NCI-H1417 treated with DMSO at 0.1 percent for 48 hours (cell line): ENCODE results near the gene TAPT1.

ENCODE experiments used
- DNase-seq: peaks from one replicate; lab custom pipeline; 2025; lab: John Stamatoyannopoulos, UW

The TAPT1 gene

DNA sequence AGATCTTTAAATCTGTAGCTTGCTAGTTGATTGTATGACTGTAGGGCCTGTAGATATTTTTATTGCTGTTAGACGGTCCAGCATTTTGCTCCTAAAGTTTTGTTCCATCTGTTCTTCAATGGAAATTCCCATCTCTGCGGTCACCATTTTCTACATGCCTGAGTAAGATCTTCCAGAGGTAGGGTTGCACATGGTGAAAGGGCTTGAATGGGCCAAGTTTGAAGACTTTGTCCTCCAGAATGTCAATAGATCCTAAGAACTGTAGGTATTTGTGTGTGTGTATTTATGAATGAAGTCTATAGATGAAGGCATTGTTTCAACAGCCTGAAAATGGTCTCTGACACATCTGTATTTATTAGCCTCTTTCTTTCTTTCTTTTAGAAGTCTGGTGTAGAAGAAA lies 22.3 kb upstream of the TAPT1 start:
- DNase-seq, result no peak

DNA sequence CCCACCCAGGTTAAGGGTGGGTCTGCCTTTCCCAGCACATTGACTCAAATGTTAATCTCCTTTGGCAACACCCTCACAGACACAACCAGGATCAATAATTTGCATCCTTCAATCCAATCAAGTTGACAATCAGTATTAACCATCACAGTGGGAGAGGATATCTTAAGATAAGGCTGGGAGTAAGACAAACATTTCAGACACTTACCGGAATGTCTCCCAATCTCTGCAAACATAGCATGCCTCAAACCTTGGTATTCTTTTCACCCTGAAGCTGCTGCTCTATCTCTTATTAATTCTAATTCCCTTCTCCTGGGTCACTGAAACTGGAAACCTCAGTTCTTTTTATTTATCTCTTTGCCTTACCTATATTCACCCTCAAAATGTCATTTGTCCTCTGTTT lies 19.0 kb upstream of the TAPT1 start:
- no peak for DNase-seq

DNA sequence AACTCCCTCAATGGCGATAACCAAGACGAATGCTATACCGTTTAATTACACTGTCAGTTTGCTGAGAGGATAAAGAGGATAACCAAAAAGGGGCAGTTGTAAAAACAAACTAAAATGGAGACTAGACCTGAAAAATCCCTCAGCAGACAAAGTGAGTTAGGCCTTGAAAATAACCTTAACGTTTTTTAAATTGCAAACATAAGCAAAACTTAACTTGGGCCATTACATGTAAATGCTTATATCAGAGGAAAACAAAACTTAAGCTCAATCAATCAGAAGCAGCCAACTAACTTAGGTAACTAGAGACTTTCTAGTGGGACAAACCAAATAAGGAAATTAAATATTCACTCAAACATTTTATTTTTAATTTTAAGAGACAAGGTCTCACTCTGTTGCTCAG lies 17.0 kb upstream of the TAPT1 start:
- DNase-seq, result no peak

DNA sequence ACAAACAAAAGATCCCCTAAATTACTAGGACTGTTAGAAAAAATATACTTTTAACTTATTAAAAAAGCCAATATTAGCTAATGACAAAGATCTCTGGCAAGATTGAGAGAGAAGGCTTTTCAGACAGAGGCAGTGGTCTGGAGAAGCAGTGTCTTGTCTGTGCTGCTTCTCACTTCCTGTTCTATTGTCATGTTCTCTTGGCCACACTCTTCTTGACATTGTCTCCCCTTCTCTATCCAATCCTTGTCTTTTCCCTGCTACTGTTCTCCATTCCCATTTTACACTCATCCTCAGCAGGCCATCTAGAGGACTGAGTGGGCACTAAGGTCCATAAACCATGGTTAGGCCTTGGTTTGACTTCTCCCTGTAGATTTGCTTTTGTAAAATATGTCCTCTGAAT lies 14.0 kb upstream of the TAPT1 start:
- no peak for DNase-seq

DNA sequence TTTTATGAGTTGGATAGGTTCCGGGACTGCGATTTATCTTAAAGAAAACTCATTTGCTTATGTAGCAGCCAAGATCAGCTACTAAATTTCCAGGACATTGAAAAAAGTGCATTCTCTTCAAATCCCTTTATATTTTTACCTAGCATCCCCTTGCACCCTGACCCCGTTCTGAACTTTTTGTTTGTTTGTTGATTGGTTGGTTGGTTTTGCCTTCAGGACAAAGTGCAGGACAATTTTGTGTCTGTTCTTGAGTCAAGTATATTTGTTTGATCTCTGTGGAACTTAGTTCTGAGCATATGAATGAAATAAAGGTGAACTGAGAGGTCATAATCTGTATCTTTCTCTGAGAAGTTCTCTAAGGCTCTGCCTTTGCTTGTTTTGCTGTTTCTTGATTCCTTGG lies 12.8 kb upstream of the TAPT1 start:
- no peak for DNase-seq

DNA sequence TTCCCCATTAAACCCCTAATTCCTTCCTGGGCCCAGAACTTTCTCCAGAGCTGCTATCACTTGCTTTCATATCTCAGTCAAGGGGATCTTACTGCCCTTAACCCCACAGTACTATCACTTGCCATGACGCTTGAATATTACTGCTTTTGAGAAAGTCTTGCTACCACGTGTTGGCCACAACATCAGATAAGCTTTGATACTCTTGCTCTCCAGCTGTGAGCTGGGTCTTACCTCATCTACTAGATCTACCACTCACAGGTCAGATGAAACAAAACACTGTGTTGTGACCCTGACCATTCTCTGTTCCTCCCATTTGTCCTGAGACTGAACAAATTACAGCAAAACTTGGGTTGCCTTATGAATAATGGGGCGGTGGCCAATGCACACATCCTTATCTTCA lies 12.1 kb upstream of the TAPT1 start:
- no peak for DNase-seq

DNA sequence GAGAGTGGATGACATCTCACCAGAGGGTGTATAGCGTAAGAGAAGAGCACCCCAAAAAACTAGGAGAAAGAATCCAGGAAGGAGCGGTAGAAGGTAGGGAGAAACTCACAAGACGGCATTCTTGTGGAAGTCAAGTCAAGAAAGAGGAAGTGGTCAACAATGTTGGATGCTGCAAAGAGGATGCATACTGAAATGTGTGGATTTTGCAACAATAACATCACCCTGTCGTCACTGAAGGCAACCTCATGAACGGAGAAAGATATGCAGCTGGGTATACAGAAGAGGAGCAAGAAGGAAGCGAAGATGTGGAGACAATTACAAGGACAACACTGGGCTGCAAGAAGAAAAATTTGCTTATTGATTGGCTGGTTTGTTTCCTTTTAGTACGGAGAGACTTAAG lies 11.4 kb upstream of the TAPT1 start:
- DNase-seq, result no peak

GRCh38 chr4:16236402-16237023 lies 10.2 kb upstream of the TAPT1 start:
- DNase-seq, result no peak

DNA sequence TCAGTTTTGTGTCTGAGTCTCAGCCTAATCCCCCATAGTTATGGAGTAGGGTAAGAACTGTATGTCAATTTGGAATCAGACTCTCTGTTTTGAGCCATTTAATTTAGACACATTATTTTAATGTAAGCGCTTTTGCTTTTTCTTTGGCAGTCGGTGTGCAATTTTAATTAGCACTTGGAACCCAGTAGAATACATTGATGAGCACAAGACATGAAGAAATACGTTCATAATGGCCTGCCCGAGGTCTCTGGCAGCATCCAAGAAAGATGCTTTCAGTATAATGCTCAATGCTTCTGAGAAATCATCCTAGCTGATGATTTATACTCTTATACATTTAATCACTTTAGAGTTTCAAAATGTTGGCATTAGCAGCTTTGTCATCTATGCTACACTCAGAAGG lies 8.9 kb upstream of the TAPT1 start:
- DNase-seq, result no peak

DNA sequence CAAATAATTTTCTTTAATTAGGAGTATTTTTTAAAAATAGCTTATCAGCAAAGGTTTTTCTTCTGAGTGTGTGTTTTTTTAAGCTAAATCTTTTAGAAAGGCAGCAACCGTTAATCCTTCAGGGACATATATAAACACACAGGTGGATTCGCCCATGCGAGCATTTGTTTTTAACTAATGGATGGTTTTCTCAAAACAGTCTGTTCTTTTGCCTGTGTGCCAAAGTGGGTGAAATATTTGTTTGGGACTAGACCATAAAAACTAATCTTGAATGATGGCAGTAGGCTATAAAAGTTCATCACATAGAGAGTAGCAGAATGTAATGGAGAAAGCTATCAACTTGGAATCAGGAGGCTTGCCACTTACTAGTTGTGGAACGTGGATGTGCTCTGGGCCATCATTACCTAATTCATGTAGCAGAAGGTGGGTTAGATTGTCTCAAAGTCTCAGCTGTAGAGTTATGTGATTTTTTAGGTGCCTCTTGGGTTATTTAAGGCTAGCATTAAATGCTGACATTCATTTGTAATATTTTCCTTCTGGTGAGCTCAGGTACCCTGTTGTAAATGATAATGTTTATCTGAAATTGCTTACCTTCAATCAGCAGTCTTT lies 7.4 kb upstream of the TAPT1 start:
- no peak for DNase-seq

GRCh38 chr4:16231570-16232245 lies 5.4 kb upstream of the TAPT1 start:
- no peak for DNase-seq

DNA sequence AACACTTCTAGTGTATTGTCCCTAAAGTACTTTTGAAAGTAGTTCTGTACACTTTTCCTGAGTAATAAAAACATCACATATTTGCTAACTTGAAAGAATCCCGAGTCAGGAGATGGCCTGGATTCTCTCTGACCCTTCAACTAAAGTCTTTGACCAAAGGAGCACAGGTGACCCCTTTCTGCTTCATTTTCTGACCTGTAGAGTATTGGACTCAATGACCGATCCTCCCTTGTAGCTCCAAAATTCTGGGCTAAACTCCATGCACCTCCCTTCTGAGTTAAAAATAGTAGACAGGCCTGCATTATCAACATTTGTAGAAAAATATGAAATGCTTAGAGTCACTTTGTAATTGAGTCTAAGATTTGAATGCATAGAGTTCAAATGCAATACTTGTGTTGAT lies 4.0 kb upstream of the TAPT1 start:
- DNase-seq, result no peak

DNA sequence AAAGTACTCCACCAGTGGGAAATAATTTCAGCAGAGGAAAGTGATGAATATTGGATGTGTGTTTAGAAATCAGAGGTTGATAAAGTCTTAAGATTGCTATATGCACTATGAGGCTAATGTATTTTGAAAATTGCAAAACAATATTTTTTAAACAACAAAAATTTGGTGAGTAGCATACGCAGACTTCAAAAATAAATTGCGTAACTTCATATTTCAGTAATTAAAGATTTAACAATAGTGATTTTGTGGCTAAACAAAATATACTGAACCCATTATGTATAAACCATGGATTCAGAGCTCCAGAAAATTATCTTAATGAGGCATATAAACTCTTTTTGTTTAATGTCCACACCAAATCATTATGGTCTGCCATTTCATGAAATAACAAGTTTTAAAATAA lies 3.3 kb upstream of the TAPT1 start:
- no peak for DNase-seq

DNA sequence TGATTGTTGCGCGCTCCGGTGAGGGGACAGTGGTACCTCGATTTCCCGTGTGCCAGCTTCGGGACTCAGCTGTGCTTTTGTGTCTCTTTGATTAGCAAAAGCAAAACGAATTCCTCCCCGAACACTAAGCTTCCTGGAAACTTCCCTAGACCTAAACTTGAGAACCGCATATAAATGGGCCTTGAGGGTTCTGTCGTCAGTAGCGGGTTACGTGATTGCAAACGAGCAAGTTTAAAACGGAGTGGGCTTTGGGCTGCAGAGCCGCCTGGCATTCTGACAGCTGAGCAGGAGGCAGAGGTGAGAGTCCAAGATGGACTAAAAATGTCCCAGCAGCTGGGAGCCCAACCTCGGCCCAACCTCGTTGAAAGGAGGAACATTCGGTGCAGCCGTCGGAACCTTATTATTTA lies 1.2 kb upstream of the TAPT1 start:
- DNase-seq, result no peak

GRCh38 chr4:16226816-16227461 lies 668 bp upstream of the TAPT1 start:
- DNase-seq, result no peak

DNA sequence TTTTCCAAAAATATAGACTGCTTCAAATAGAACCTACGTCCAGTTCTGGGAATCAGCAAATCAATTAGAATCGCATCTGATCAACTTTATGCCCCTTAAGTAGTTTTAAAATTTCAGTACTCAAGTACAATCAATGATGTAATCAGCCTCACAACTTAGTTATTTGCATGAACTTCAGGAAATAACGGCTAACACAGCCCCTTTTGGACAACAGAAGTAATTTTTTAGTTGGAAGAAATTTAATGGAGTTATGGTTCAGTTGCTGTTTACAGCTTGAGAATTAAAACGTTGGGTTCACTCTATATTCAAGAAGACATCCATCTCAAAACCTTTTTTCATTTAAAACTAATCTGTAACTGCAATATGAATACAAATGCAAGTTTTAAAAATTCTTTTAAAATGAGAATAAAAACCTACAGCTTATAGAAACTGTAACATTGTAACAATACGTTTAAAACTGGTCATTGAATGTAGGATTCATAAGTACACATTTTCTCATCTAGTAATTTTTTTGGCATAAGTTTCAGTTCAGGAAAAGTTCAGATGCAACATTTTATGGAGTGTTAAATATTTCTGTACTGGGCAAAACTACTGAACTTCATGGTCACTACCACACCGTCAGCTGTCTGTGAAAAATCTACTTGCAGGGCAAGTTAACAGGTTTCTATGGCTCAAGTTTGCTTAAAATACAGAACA lies 956 bp downstream of the TAPT1 start:
- DNase-seq, result no peak

DNA sequence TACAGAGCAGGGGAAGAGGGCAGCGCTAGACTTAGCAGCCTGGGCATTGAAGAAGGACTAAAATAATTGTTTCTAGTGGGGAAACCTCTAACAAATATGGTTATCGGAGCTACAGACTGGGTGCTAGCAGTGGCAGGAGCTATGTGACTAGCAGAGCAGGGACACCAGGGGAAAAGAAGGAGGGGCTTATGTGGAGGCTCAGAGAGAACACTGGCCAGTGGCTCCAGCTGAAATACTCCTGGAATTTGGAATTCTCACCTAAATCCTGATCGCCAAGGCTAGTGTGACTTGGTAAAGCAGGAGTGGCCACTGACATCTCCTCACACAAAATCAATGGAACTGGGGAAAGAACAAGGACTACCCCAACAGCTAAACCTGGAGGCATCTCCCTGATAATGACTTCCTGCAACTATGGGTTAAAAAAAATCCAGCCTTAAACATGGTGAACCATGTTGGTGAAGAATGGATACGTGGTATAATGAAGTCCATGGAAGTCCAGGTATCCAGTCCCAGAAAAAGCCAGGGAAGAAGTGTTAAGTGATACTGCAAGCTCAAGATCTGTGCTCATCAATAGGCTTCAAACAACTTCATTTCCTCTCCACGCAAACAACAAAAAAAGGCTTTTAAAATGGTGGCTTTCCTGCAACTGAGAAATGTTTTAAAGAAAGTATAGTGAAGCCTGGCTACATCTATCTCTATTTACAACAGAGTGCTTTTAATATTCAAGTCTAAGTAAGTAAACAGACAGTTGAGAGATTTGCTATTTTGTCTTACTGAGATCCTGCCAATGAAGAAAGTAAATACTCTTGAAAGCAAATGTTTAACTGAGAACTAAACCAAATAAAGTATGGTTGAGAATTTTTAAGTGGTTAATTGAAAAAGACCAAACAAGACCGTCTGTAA lies 1.8 kb downstream of the TAPT1 start:
- DNase-seq, result no peak

GRCh38 chr4:16222957-16223527 lies 3.2 kb downstream of the TAPT1 start:
- no peak for DNase-seq

- DNase-seq, result no peak
Observed at GRCh38 chr4:16218950-16219349, 7.3 kb downstream of the TAPT1 start.

DNA sequence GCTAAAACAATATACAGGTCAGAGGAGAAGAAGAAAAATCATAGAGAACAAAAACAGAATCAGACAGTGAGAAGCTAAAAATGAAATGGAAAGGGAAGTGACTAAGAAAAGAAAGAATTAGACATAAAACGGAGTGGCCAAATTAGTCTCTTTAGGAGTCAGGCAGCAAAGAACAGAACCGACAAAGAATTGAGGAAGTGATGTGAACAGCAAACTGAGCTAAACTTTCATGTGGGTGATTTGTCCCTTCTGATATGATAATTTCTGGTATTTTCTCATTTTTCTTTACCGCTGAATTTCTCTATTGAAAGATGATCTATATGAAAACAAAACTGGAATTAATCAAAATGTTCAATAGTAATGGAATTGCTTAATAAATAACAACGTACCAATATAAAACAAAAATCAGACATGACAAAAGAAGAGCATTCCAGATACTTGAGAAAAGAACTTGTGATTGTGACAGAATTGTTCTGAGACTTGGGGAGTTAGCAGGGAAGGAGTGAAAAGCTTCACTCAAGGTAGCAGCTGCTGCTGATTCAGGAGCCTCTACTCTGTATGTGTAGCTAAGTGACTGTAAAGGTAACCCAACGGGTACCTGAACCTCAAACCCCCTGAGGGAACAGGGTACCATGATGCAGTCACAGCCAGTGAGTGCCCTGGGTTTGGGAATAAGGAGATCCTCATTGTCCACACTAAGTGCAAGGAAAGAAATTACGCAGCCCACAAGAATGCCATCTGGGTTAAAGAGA lies 8.8 kb downstream of the TAPT1 start:
- DNase-seq, result no peak

DNA sequence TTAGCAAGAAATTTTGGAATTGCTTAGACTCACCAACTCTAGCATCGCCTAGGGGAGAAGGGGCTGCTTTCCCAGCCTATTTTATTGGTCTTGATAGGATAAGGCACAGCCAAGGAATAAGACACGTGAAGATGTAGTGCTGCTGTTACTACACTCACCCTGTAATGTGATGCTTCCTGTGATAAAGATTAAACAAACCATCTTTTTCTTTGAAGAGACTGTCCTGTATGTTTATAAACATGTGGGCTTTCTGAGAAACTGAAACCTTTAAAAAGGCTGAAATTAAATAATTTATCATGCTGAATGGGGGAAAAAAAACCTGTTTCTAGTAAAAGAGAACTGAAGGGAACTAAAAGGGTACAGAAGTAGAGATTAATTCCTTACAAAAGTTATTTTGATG lies 13.2 kb downstream of the TAPT1 start:
- DNase-seq, result no peak
